HL-60 (cell line): ENCODE data around the gene CEP63.

Experiments
- CTCF ChIP-seq: IDR thresholded peaks from one replicate; pipeline ENCODE4 v1.5.1; 2011; ENCODE audit warnings: low read length, control low read depth, inconsistent platforms; ENCODE audit not compliant: insufficient read depth
- POLR2AphosphoS5 ChIP-seq: IDR thresholded peaks from 2 replicates; pipeline ENCODE4 v1.6.1; 2012; ENCODE audit warnings: low read depth
- REST ChIP-seq: IDR thresholded peaks from 2 replicates; pipeline ENCODE4 v1.6.1; 2012; ENCODE audit warnings: low read depth; ENCODE audit not compliant: insufficient replicate concordance

GRCh38 chr3:134562055-134562454 is 76.2 kb downstream of the CEP63 start:
- TF ChIP-seq POLR2AphosphoS5 (no peak), CTCF (no peak), REST (no peak)
